Spleen (tissue), 11 donors: Measurements from ENCODE around the gene CSMD2. TPM values are rescaled to one million over a fixed set of nuclear protein-coding genes. Genes with fewer than 3 reads are reported as not detected.

Source experiments
- DNase-seq: peaks from one replicate; pipeline ENCODE4 v3.0.0-alpha.2; 2020
- H3K27ac ChIP-seq, 8 donors: fragments of 200-600 bp; sonication (generic) in 7 of 8; 1 replicate in 4 of 8; 2 replicates in 4 of 8; pipeline versions ENCODE4 v1.5.0 to v1.8.0; 2016 to 2021; ENCODE audit warnings: inconsistent platforms in 4 of 8, mild to moderate bottlenecking in 4 of 8, moderate library complexity in 1 of 8
- H3K27me3 ChIP-seq, 7 donors: fragments of 200-600 bp; sonication (generic) in 6 of 7; replicated peaks in 1 of 7; 1 replicate in 4 of 7; 2 replicates in 3 of 7; pipeline versions ENCODE4 v1.5.0 to v1.8.0; 2016 to 2021; ENCODE audit warnings: inconsistent platforms in 3 of 7, mild to moderate bottlenecking in 1 of 7
- H3K36me3 ChIP-seq, 6 donors: fragments of 200-600 bp; sonication (generic) in 5 of 6; 1 replicate in 4 of 6; 2 replicates in 2 of 6; pipeline versions ENCODE4 v1.5.0 to v1.8.0; 2016 to 2021; ENCODE audit warnings: inconsistent platforms in 2 of 6
- H3K4me1 ChIP-seq, 6 donors: fragments of 200-600 bp; sonication (generic) in 5 of 6; 1 replicate in 3 of 6; 2 replicates in 3 of 6; pipeline versions ENCODE4 v1.5.0 to v1.8.0; 2016 to 2021; ENCODE audit warnings: inconsistent platforms in 3 of 6
- H3K4me3 ChIP-seq, 8 donors: fragments of 200-600 bp; sonication (generic) in 7 of 8; 1 replicate in 4 of 8; 2 replicates in 4 of 8; pipeline versions ENCODE4 v1.5.0 to v1.8.0; 2016 to 2021; ENCODE audit warnings: inconsistent platforms in 4 of 8, mild to moderate bottlenecking in 4 of 8, moderate library complexity in 2 of 8
- H3K9me3 ChIP-seq, 8 donors: fragments of 200-600 bp; sonication (generic) in 7 of 8; 1 replicate in 4 of 8; 2 replicates in 4 of 8; pipeline versions ENCODE4 v1.5.0 to v1.8.0; 2016 to 2021; ENCODE audit warnings: inconsistent platforms in 4 of 8
- CTCF ChIP-seq, 11 experiments: fragments of 200-600 bp in 7 of 11; fragments of 450-650 bp in 4 of 11; sonication (generic) in 4 of 11; IDR thresholded peaks in 8 of 11; conservative IDR thresholded peaks in 3 of 11; 1 replicate in 7 of 11; 2 replicates in 4 of 11; pipeline versions ENCODE4 v1.4.0 to v1.8.0; 2016 to 2021; ENCODE audit warnings: antibody characterized with exemption in 11 of 11, inconsistent platforms in 4 of 11, mild to moderate bottlenecking in 1 of 11
- POLR2A ChIP-seq, 3 donors: fragments of 450-650 bp; IDR thresholded peaks; one replicate each; pipeline ENCODE4 v1.5.1; 2017; ENCODE audit warnings: antibody characterized with exemption in 3 of 3, mild to moderate bottlenecking in 1 of 3
- POLR2AphosphoS5 ChIP-seq, 3 donors: sonication (generic); formaldehyde crosslinking; IDR thresholded peaks; one replicate each; pipeline ENCODE4 v1.5.1; 2017; ENCODE audit warnings: antibody characterized with exemption in 3 of 3
- WGBS, 5 donors: extraction: QIAGEN DNeasy Blood & Tissue Kit in 3 of 5; methylation state at CpG; one replicate each; pipeline versions ENCODE4 v1.1.5 to v1.1.7; 2013 to 2018; 5-methylcytosine and 5-hydroxymethylcytosine counted together
- intact Hi-C: fragments of 100-400 bp; cut with DNase I; formaldehyde crosslinking; loops from one replicate; pipeline ENCODE4 v1.15.0; 2023; ENCODE audit warnings: low total_unique reads
- polyA plus RNA-seq, 3 donors: library from polyadenylated mRNA; stranded (reverse); fragments of 200-250 nt; gene quantifications; one replicate each; pipeline ENCODE4 v1.2.1, GENCODE V29; 2013
- total RNA-seq, 7 donors: library from RNA; depleted of rRNA in 3 of 7; stranded (reverse); fragments of >200 nt in 3 of 7; fragmentation: NEBNext Ultra II Directional in 4 of 7; extraction: Animal tissue kit (Norgen Biotek cat#: 25700) in 4 of 7; gene quantifications; one replicate each; pipeline versions ENCODE4 v1.1.0 to v1.2.1, GENCODE V29; 2016 to 2021
- donor health status: healthy with polysubstance abuse.
- donor health status: DM: no; HTN: no; CAD: no; lungs with moderate emphysema.
- donor health status: DM: no; HTN: no; CAD: no.
- donor health status: Bipolar disorder and iron deficiency.
- donor health status: healthy.
- donor health status: DM: no; HTN: no; CAD: no.
- donor health status: DM: yes; HTN: yes; CAD: no.

CSMD2 gene
- total and polyA plus RNA-seq, 10 donors, result 0.12 to 2.7 (median 0.96) TPM

- Histone ChIP-seq H3K9me3 (peaks cover 0 to 8% (median 3%) of the 10 kb centered on the region in 8 donors), H3K4me1 (no peaks in the 10 kb centered on the region), H3K27me3 (peaks cover 0 to 14% (median 0%) of the 10 kb centered on the region in 7 donors), H3K27ac (no peak overlapping the region), H3K4me3 (no peak overlapping the region), H3K36me3 (no peaks in the 10 kb centered on the region)
- TF ChIP-seq POLR2A (IDR thresholded peaks at IDR 0.05) (no peak), CTCF (IDR thresholded peaks at IDR 0.05 in 8 of 11, conservative IDR thresholded peaks at IDR 0.05 in 3 of 11) (no peak), POLR2AphosphoS5 (IDR thresholded peaks at IDR 0.05) (no peak)
- DNase-seq, result no peak
- intact Hi-C loops, result no loop called here
- WGBS, 5 donors, result 83 to 93% (median 86%) methylated on average over 8 of the region's 8 CpGs
Measured at GRCh38 chr1:33925586-33925985, 239.4 kb downstream of the CSMD2 start.

- H3K36me3 ChIP-seq, result no peaks in the 10 kb centered on the region
- intact Hi-C loops, result no loop called here
- WGBS, 5 donors, result 87 to 92% (median 91%) methylated on average over 5 of the region's 5 CpGs
- TF ChIP-seq CTCF (IDR thresholded peaks at IDR 0.05 in 8 of 11, conservative IDR thresholded peaks at IDR 0.05 in 3 of 11), result no peak
- TF ChIP-seq POLR2A (IDR thresholded peaks at IDR 0.05), result no peak
- no peak for TF ChIP-seq POLR2AphosphoS5 (IDR thresholded peaks at IDR 0.05)
- H3K4me1 ChIP-seq, result no peaks in the 10 kb centered on the region
- H3K27me3 ChIP-seq, result peaks cover 0 to 13% (median 0%) of the 10 kb centered on the region in 7 donors
- H3K9me3 ChIP-seq, result peaks cover 0 to 8% (median 3%) of the 10 kb centered on the region in 8 donors
- no peak for DNase-seq
- no peak overlapping the region for H3K4me3 ChIP-seq
- H3K27ac ChIP-seq, result no peak overlapping the region
Measured at GRCh38 chr1:33921281-33921680, 243.7 kb downstream of the CSMD2 start.

GRCh38 chr1:33918368-33918767 is 246.7 kb downstream of the CSMD2 start:
- 43 to 67% (median 55%) methylated on average over 1 of the region's 1 CpG for WGBS, 5 donors
- H3K9me3 ChIP-seq, result peaks cover 0 to 2% (median 0%) of the 10 kb centered on the region in 8 donors
- H3K36me3 ChIP-seq, result no peaks in the 10 kb centered on the region
- no peak for TF ChIP-seq POLR2A (IDR thresholded peaks at IDR 0.05)
- no peak for TF ChIP-seq POLR2AphosphoS5 (IDR thresholded peaks at IDR 0.05)
- no peak for TF ChIP-seq CTCF (IDR thresholded peaks at IDR 0.05 in 8 of 11, conservative IDR thresholded peaks at IDR 0.05 in 3 of 11)
- no peak overlapping the region for H3K27ac ChIP-seq
- H3K27me3 ChIP-seq, result peaks cover 0 to 20% (median 0%) of the 10 kb centered on the region in 7 donors
- H3K4me3 ChIP-seq, result no peak overlapping the region
- intact Hi-C loops, result no loop called here
- no peak for DNase-seq
- no peaks in the 10 kb centered on the region for H3K4me1 ChIP-seq

GRCh38 chr1:33916786-33917185 is 248.2 kb downstream of the CSMD2 start:
- 86 to 91% (median 89%) methylated on average over 11 of the region's 11 CpGs for WGBS, 5 donors
- no peak for DNase-seq
- no peaks in the 10 kb centered on the region for H3K36me3 ChIP-seq
- peaks cover 0 to 35% (median 0%) of the 10 kb centered on the region in 7 donors for H3K27me3 ChIP-seq
- no peak overlapping the region for H3K27ac ChIP-seq
- H3K4me1 ChIP-seq, result no peaks in the 10 kb centered on the region
- intact Hi-C loops, result no loop called here
- no peak overlapping the region for H3K4me3 ChIP-seq
- H3K9me3 ChIP-seq, result no peaks in the 10 kb centered on the region
- TF ChIP-seq POLR2A (IDR thresholded peaks at IDR 0.05), result no peak

GRCh38 chr1:33914531-33914930 is 250.5 kb downstream of the CSMD2 start:
- 49 to 78% (median 57%) methylated on average over 2 of the region's 2 CpGs for WGBS, 5 donors
- Histone ChIP-seq H3K36me3 (no peaks in the 10 kb centered on the region), H3K27me3 (peaks cover 0 to 41% (median 0%) of the 10 kb centered on the region in 7 donors), H3K27ac (no peak overlapping the region), H3K9me3 (no peaks in the 10 kb centered on the region), H3K4me1 (no peaks in the 10 kb centered on the region), H3K4me3 (no peak overlapping the region)
- intact Hi-C loops, result no loop called here
- DNase-seq, result no peak
- peak in 1 of 3 donors; percentile 46 for TF ChIP-seq POLR2AphosphoS5 (IDR thresholded peaks at IDR 0.05)
- no peak for TF ChIP-seq POLR2A (IDR thresholded peaks at IDR 0.05)
- TF ChIP-seq CTCF (IDR thresholded peaks at IDR 0.05 in 8 of 11, conservative IDR thresholded peaks at IDR 0.05 in 3 of 11), result no peak
